SK-N-SH treated with all-trans-retinoic acid at 6 μM for 48 hours (cell line): ENCODE measurements around the gene ZNF581.

Source experiments
- ATAC-seq: fragments of 200-7000 bp; cut with Tn5 transposase; 3 replicates; pipeline ENCODE4 v1.9.1; 2020; ENCODE audit warnings: mild to moderate bottlenecking, moderate library complexity
- ARNTL ChIP-seq: fragments of 450-650 bp; formaldehyde crosslinking; IDR thresholded peaks from 2 replicates; pipeline ENCODE4 v1.5.0; 2020; ENCODE audit warnings: low read depth, mild to moderate bottlenecking, moderate library complexity, borderline replicate concordance
- BACH2 ChIP-seq: fragments of 250-450 bp; sonication (Bioruptor Pico); IDR thresholded peaks from 2 replicates; pipeline ENCODE4 v1.9.0; 2021; ENCODE audit warnings: mild to moderate bottlenecking, borderline replicate concordance
- CSDC2 ChIP-seq: fragments of 250-450 bp; sonication (Bioruptor Pico); IDR thresholded peaks from 2 replicates; pipeline ENCODE4 v1.5.0; 2020; ENCODE audit warnings: mild to moderate bottlenecking, moderate library complexity
- ESRRG ChIP-seq: fragments of 250-450 bp; sonication (Bioruptor Pico); IDR thresholded peaks from 2 replicates; pipeline ENCODE4 v1.6.1; 2021; ENCODE audit warnings: mild to moderate bottlenecking
- ISL1 ChIP-seq: fragments of 250-450 bp; sonication (Bioruptor Pico); IDR thresholded peaks from 2 replicates; pipeline ENCODE4 v2.1.2; 2022; ENCODE audit warnings: mild to moderate bottlenecking, moderate library complexity
- OSR1 ChIP-seq: fragments of 250-450 bp; sonication (Bioruptor Pico); IDR thresholded peaks from 2 replicates; pipeline ENCODE4 v1.8.0; 2022; ENCODE audit warnings: moderate library complexity, mild to moderate bottlenecking, inconsistent platforms
- PPARA ChIP-seq: fragments of 250-450 bp; sonication (Bioruptor Pico); IDR thresholded peaks from 2 replicates; pipeline ENCODE4 v1.5.0; 2020; ENCODE audit warnings: mild to moderate bottlenecking, borderline replicate concordance
- RARB ChIP-seq: fragments of 250-450 bp; sonication (Bioruptor Pico); IDR thresholded peaks from 2 replicates; pipeline ENCODE4 v1.8.0; 2021; ENCODE audit warnings: mild to moderate bottlenecking, moderate library complexity
- SNAI2 ChIP-seq: fragments of 250-450 bp; sonication (Bioruptor Pico); IDR thresholded peaks from 2 replicates; pipeline ENCODE4 v1.5.0; 2020; ENCODE audit warnings: mild to moderate bottlenecking, moderate library complexity
- TCF4 ChIP-seq: fragments of 250-450 bp; sonication (Bioruptor Pico); IDR thresholded peaks from 2 replicates; pipeline ENCODE4 v1.8.0; 2021; ENCODE audit warnings: mild to moderate bottlenecking, moderate library complexity, borderline replicate concordance
- TOX ChIP-seq: fragments of 250-450 bp; sonication (Bioruptor Pico); IDR thresholded peaks from 2 replicates; pipeline ENCODE4 v1.8.0; 2021; ENCODE audit warnings: mild to moderate bottlenecking, moderate library complexity, borderline replicate concordance
- ZFP3 ChIP-seq: fragments of 250-450 bp; sonication (Bioruptor Pico); IDR thresholded peaks from 2 replicates; pipeline ENCODE4 v1.5.0; 2020; ENCODE audit warnings: mild to moderate bottlenecking, moderate library complexity
- ZFP30 ChIP-seq: fragments of 450-650 bp; formaldehyde crosslinking; IDR thresholded peaks from 2 replicates; pipeline ENCODE4 v1.5.0; 2022; ENCODE audit warnings: mild to moderate bottlenecking, moderate library complexity
- ZNF565 ChIP-seq: fragments of 450-650 bp; formaldehyde crosslinking; conservative IDR thresholded peaks from 2 replicates; pipeline ENCODE4 v1.5.0; 2020; ENCODE audit warnings: low read depth, mild to moderate bottlenecking, moderate library complexity
- ZNF8 ChIP-seq: fragments of 450-650 bp; formaldehyde crosslinking; IDR thresholded peaks from 2 replicates; pipeline ENCODE4 v1.5.0; 2020; ENCODE audit warnings: mild to moderate bottlenecking, moderate library complexity
- TF ChIP-seq, protein P1 (sequence below): fragments of 250-450 bp; sonication (Bioruptor Pico); IDR thresholded peaks from 2 replicates; pipeline ENCODE4 v1.5.1; 2020; ENCODE audit warnings: low read depth, mild to moderate bottlenecking, moderate library complexity
- TF ChIP-seq, protein P2 (sequence below): fragments of 250-450 bp; sonication (Bioruptor Pico); IDR thresholded peaks from 2 replicates; pipeline ENCODE4 v1.8.0; 2021; ENCODE audit warnings: low read depth, mild to moderate bottlenecking, moderate library complexity, borderline replicate concordance
- TF ChIP-seq, protein P3 (sequence below): fragments of 250-450 bp; sonication (Bioruptor Pico); IDR thresholded peaks from 2 replicates; pipeline ENCODE4 v1.8.0; 2020; ENCODE audit warnings: mild to moderate bottlenecking, moderate library complexity, borderline replicate concordance
- TF ChIP-seq, protein P4 (sequence below): fragments of 250-450 bp; sonication (Bioruptor Pico); IDR thresholded peaks from 2 replicates; pipeline ENCODE4 v1.5.1; 2021; ENCODE audit warnings: mild to moderate bottlenecking, moderate library complexity
- TF ChIP-seq, protein P5 (sequence below): fragments of 250-450 bp; sonication (Bioruptor Pico); IDR thresholded peaks from 2 replicates; pipeline ENCODE4 v1.5.0; 2020; ENCODE audit warnings: mild to moderate bottlenecking, moderate library complexity

The ZNF581 gene

DNA sequence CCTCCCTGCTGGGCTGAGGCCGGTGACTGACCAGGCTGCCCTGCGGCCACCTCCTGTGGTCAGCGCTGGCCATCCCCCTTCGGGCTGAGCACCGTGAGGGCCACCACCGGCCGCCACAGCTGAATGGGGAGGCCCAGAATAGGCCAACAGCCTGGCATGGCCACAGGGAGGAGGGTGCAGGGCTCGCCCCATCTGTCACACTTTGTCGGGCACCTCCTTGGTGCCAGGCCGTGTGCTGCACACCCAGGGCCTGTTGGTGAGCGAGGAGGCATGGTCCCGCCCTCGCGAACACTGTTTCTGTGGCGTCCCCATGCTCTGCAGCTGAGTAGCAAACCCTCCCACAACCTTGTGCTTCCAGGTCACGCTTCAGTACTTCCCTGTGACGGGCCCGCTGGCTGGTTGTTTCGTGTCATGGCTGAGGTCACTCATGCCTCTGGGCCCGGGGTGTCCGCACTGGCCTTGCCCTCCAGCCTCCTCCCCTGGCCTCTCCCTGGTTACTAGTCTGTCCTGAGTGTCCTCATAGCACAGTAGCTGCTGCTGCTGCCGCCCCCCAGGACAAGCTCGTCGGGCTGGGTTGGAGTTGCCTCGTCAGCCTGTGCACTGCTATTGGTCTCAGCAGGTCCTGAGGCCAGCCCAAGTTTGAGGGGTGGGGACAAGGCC lies 46.8 kb downstream of the ZNF581 start:
- no peak for ATAC-seq
- no peak for TF ChIP-seq RARB (CRISPR knock-in tag)
- TF ChIP-seq, protein P1, sequence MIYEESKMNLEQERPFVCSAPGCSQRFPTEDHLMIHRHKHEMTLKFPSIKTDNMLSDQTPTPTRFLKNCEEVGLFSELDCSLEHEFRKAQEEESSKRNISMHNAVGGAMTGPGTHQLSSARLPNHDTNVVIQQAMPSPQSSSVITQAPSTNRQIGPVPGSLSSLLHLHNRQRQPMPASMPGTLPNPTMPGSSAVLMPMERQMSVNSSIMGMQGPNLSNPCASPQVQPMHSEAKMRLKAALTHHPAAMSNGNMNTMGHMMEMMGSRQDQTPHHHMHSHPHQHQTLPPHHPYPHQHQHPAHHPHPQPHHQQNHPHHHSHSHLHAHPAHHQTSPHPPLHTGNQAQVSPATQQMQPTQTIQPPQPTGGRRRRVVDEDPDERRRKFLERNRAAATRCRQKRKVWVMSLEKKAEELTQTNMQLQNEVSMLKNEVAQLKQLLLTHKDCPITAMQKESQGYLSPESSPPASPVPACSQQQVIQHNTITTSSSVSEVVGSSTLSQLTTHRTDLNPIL (CRISPR knock-in tag), result no peak
- TF ChIP-seq, protein P2, sequence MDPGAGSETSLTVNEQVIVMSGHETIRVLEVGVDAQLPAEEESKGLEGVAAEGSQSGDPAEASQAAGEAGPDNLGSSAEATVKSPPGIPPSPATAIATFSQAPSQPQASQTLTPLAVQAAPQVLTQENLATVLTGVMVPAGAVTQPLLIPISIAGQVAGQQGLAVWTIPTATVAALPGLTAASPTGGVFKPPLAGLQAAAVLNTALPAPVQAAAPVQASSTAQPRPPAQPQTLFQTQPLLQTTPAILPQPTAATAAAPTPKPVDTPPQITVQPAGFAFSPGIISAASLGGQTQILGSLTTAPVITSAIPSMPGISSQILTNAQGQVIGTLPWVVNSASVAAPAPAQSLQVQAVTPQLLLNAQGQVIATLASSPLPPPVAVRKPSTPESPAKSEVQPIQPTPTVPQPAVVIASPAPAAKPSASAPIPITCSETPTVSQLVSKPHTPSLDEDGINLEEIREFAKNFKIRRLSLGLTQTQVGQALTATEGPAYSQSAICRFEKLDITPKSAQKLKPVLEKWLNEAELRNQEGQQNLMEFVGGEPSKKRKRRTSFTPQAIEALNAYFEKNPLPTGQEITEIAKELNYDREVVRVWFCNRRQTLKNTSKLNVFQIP (CRISPR knock-in tag), result no peak
- no peak for TF ChIP-seq BACH2
- no peak for TF ChIP-seq ZFP3 (CRISPR knock-in tag)
- no peak for TF ChIP-seq ESRRG (CRISPR knock-in tag)
- no peak for TF ChIP-seq ISL1 (CRISPR knock-in tag)
- TF ChIP-seq PPARA (CRISPR knock-in tag), result no peak

DNA sequence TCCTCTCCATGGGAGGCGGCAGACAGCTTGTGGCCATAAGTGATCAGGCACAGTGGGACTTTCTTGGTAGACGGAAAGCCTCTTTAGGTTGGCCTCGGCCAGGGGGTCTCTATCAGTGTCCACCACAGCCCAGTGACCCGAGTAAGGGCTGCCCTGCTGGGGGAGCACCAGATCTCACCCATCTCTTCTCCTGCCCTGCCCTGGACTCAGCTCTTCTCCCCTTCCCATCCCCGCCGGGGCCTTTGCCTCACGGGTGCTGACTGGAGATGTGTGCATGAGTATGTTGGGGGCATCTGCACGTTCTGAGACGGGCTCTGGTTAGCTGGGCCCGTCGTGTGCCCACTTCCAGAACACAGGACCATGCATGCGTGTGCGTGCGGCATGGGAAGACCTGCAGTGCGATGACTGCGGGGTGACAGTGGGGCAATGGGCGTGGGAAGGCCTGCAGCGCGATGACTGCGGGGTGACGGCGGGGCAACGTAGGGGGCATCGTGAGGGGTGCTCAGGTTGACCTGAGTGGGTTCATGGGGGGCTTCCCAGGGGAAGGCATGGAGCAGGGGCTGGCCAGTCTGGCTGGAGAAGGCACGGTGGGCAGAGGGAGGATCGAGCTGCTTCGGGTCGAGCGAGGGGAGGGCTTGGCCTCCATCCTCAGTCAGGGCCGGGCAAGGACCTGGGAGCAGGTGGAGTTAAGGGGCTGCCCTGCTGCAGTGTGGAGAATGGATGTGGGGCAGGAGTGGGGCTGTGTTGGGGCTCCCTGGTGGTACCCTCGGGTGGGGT lies 47.5 kb downstream of the ZNF581 start:
- no peak for ATAC-seq
- no peak for TF ChIP-seq SNAI2 (CRISPR knock-in tag)
- TF ChIP-seq TOX (CRISPR knock-in tag), result no peak
- TF ChIP-seq ARNTL (CRISPR knock-in tag), result no peak
- TF ChIP-seq, protein P3, sequence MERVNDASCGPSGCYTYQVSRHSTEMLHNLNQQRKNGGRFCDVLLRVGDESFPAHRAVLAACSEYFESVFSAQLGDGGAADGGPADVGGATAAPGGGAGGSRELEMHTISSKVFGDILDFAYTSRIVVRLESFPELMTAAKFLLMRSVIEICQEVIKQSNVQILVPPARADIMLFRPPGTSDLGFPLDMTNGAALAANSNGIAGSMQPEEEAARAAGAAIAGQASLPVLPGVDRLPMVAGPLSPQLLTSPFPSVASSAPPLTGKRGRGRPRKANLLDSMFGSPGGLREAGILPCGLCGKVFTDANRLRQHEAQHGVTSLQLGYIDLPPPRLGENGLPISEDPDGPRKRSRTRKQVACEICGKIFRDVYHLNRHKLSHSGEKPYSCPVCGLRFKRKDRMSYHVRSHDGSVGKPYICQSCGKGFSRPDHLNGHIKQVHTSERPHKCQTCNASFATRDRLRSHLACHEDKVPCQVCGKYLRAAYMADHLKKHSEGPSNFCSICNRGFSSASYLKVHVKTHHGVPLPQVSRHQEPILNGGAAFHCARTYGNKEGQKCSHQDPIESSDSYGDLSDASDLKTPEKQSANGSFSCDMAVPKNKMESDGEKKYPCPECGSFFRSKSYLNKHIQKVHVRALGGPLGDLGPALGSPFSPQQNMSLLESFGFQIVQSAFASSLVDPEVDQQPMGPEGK (CRISPR knock-in tag), result no peak
- TF ChIP-seq ZFP3 (CRISPR knock-in tag), result no peak
- TF ChIP-seq ZNF565 (CRISPR knock-in tag), result no peak
- TF ChIP-seq PPARA (CRISPR knock-in tag), result no peak
- TF ChIP-seq CSDC2 (CRISPR knock-in tag), result no peak
- TF ChIP-seq, protein P1 (CRISPR knock-in tag), result no peak
- no peak for TF ChIP-seq ZFP30 (CRISPR knock-in tag)
- TF ChIP-seq RARB (CRISPR knock-in tag), result no peak
- no peak for TF ChIP-seq ZNF8 (CRISPR knock-in tag)
- TF ChIP-seq TCF4 (CRISPR knock-in tag), result no peak
- TF ChIP-seq, protein P4, sequence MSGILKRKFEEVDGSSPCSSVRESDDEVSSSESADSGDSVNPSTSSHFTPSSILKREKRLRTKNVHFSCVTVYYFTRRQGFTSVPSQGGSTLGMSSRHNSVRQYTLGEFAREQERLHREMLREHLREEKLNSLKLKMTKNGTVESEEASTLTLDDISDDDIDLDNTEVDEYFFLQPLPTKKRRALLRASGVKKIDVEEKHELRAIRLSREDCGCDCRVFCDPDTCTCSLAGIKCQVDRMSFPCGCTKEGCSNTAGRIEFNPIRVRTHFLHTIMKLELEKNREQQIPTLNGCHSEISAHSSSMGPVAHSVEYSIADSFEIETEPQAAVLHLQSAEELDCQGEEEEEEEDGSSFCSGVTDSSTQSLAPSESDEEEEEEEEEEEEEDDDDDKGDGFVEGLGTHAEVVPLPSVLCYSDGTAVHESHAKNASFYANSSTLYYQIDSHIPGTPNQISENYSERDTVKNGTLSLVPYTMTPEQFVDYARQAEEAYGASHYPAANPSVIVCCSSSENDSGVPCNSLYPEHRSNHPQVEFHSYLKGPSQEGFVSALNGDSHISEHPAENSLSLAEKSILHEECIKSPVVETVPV, result no peak
- TF ChIP-seq, protein P2 (CRISPR knock-in tag), result no peak
- TF ChIP-seq, protein P5, sequence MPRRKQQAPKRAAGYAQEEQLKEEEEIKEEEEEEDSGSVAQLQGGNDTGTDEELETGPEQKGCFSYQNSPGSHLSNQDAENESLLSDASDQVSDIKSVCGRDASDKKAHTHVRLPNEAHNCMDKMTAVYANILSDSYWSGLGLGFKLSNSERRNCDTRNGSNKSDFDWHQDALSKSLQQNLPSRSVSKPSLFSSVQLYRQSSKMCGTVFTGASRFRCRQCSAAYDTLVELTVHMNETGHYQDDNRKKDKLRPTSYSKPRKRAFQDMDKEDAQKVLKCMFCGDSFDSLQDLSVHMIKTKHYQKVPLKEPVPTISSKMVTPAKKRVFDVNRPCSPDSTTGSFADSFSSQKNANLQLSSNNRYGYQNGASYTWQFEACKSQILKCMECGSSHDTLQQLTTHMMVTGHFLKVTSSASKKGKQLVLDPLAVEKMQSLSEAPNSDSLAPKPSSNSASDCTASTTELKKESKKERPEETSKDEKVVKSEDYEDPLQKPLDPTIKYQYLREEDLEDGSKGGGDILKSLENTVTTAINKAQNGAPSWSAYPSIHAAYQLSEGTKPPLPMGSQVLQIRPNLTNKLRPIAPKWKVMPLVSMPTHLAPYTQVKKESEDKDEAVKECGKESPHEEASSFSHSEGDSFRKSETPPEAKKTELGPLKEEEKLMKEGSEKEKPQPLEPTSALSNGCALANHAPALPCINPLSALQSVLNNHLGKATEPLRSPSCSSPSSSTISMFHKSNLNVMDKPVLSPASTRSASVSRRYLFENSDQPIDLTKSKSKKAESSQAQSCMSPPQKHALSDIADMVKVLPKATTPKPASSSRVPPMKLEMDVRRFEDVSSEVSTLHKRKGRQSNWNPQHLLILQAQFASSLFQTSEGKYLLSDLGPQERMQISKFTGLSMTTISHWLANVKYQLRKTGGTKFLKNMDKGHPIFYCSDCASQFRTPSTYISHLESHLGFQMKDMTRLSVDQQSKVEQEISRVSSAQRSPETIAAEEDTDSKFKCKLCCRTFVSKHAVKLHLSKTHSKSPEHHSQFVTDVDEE (CRISPR knock-in tag), result no peak
- no peak for TF ChIP-seq OSR1 (CRISPR knock-in tag)
